GM23338 (cell line): ENCODE data around the gene CDK14. TPM values are rescaled to one million over a fixed set of nuclear protein-coding genes. Genes with fewer than 3 reads are reported as not detected.

Experiments
- ATAC-seq: fragments of 200-7000 bp; cut with Tn5 transposase; 3 replicates; pipeline ENCODE4 v1.9.1; 2020
- DNase-seq: peaks from one replicate; pipeline ENCODE4 v3.0.0-alpha.2; 2015; ENCODE audit warnings: low spot score
- H2AFZ ChIP-seq: fragments of 200-600 bp; sonication (generic); 2 replicates; pipeline ENCODE4 v1.8.0; 2016; ENCODE audit warnings: antibody characterized with exemption, mild to moderate bottlenecking, moderate library complexity
- H3F3A ChIP-seq: fragments of 200-600 bp; sonication (generic); replicated peaks from 2 replicates; pipeline ENCODE4 v1.8.0; 2017; ENCODE audit warnings: antibody characterized with exemption, mixed run types, low read depth
- H3K27ac ChIP-seq: fragments of 200-600 bp; sonication (generic); 2 replicates; pipeline ENCODE4 v1.6.1; 2016; ENCODE audit warnings: low read depth
- H3K27me3 ChIP-seq: fragments of 200-600 bp; sonication (generic); 2 replicates; pipeline ENCODE4 v1.8.0; 2016; ENCODE audit warnings: mild to moderate bottlenecking, mixed run types, moderate library complexity; ENCODE audit not compliant: insufficient read depth
- H3K36me3 ChIP-seq: fragments of 200-600 bp; sonication (generic); 2 replicates; pipeline ENCODE4 v1.8.0; 2016; ENCODE audit warnings: mild to moderate bottlenecking; ENCODE audit not compliant: insufficient read depth
- H3K4me1 ChIP-seq: fragments of 200-600 bp; sonication (generic); 2 replicates; pipeline ENCODE4 v1.8.0; 2016; ENCODE audit warnings: mild to moderate bottlenecking, moderate library complexity; ENCODE audit not compliant: insufficient read depth
- H3K4me2 ChIP-seq: fragments of 200-600 bp; sonication (generic); 2 replicates; pipeline ENCODE4 v1.7.1; 2017; ENCODE audit warnings: mixed run types
- H3K4me3 ChIP-seq: fragments of 200-600 bp; sonication (generic); 2 replicates; pipeline ENCODE4 v1.6.1; 2016; ENCODE audit warnings: mixed run types
- H3K79me2 ChIP-seq: fragments of 200-600 bp; sonication (generic); replicated peaks from 2 replicates; pipeline ENCODE4 v1.8.0; 2017; ENCODE audit warnings: mild to moderate bottlenecking; ENCODE audit not compliant: insufficient read depth
- H3K9me2 ChIP-seq: fragments of 200-600 bp; sonication (generic); 2 replicates; pipeline ENCODE4 v1.8.0; 2017; ENCODE audit not compliant: insufficient read depth
- H4K20me1 ChIP-seq: fragments of 200-600 bp; sonication (generic); replicated peaks from 2 replicates; pipeline ENCODE4 v1.8.0; 2017; ENCODE audit warnings: mild to moderate bottlenecking; ENCODE audit not compliant: insufficient read depth
- H3K27ac Mint-ChIP-seq: 2 replicates; pipeline ENCODE4 v1.8.0; 2020; ENCODE audit warnings: inconsistent platforms, mild to moderate bottlenecking, moderate library complexity, mixed read lengths
- H3K27me3 Mint-ChIP-seq: 3 replicates; pipeline ENCODE4 v1.8.0; 2022; ENCODE audit warnings: low read depth, mild to moderate bottlenecking, moderate library complexity, mixed read lengths, inconsistent platforms; ENCODE audit not compliant: insufficient read depth, poor library complexity
- H3K36me3 Mint-ChIP-seq: 3 replicates; pipeline ENCODE4 v1.8.0; 2021; ENCODE audit warnings: low read depth, mild to moderate bottlenecking, inconsistent platforms, moderate library complexity, mixed read lengths
- H3K4me1 Mint-ChIP-seq: 3 replicates; pipeline ENCODE4 v1.8.0; 2020; ENCODE audit warnings: mild to moderate bottlenecking, inconsistent platforms, mixed read lengths
- H3K4me3 Mint-ChIP-seq: 3 replicates; pipeline ENCODE4 v1.8.0; 2021; ENCODE audit warnings: moderate library complexity, mild to moderate bottlenecking, inconsistent platforms, mixed read lengths
- H3K9me3 Mint-ChIP-seq: 3 replicates; pipeline ENCODE4 v1.8.0; 2020; ENCODE audit warnings: moderate library complexity, mild to moderate bottlenecking, inconsistent platforms, mixed read lengths
- CREB1 ChIP-seq: fragments of 250-450 bp; sonication (Bioruptor Pico); IDR thresholded peaks from 2 replicates; pipeline ENCODE4 v1.5.0; 2020; ENCODE audit warnings: low read depth, mild to moderate bottlenecking, moderate library complexity
- EZH2 ChIP-seq: fragments of 200-600 bp; sonication (generic); IDR thresholded peaks from one replicate; pipeline ENCODE4 v1.8.0; 2017; ENCODE audit warnings: antibody characterized with exemption, mild to moderate bottlenecking, low read depth; ENCODE audit not compliant: unreplicated experiment
- NANOG ChIP-seq: IDR thresholded peaks from 2 replicates; pipeline ENCODE4 v1.6.1; 2016; ENCODE audit warnings: antibody characterized with exemption, borderline replicate concordance
- POLR2AphosphoS5 ChIP-seq: IDR thresholded peaks from 2 replicates; pipeline ENCODE4 v1.6.1; 2016; ENCODE audit warnings: antibody characterized with exemption, low read depth
- STAT1 ChIP-seq: IDR thresholded peaks from one replicate; pipeline ENCODE4 v1.6.1; 2016; ENCODE audit warnings: antibody characterized with exemption; ENCODE audit not compliant: unreplicated experiment
- polyA plus RNA-seq: library from polyadenylated mRNA; unstranded; fragments of >200 nt; fragmentation: Nextera tagmentation; extraction: Ambion mirVana; gene quantifications from 2 replicates; pipeline ENCODE4 v1.2.1, GENCODE V29; 2016
- total RNA-seq: library from RNA; depleted of rRNA; stranded (reverse); fragments of >200 nt; shearing (Covaris generic); gene quantifications from 2 replicates; pipeline ENCODE4 v1.2.3, GENCODE V29; 2014
- TF ChIP-seq, protein P1 (sequence below): IDR thresholded peaks from 2 replicates; pipeline ENCODE4 v1.6.1; 2016; ENCODE audit warnings: antibody characterized with exemption
- TF ChIP-seq, protein P2 (sequence below): fragments of 250-450 bp; sonication (Bioruptor Pico); IDR thresholded peaks from 2 replicates; pipeline ENCODE4 v1.5.0; 2020; ENCODE audit warnings: mild to moderate bottlenecking, moderate library complexity
- TF ChIP-seq, protein P3 (sequence below): IDR thresholded peaks from one replicate; pipeline ENCODE4 v1.6.1; 2018; ENCODE audit warnings: antibody characterized with exemption; ENCODE audit not compliant: unreplicated experiment

CDK14 gene
- total and polyA plus RNA-seq, 2 experiments from 2014 or later = 11.2 to 24.0 TPM

DNA sequence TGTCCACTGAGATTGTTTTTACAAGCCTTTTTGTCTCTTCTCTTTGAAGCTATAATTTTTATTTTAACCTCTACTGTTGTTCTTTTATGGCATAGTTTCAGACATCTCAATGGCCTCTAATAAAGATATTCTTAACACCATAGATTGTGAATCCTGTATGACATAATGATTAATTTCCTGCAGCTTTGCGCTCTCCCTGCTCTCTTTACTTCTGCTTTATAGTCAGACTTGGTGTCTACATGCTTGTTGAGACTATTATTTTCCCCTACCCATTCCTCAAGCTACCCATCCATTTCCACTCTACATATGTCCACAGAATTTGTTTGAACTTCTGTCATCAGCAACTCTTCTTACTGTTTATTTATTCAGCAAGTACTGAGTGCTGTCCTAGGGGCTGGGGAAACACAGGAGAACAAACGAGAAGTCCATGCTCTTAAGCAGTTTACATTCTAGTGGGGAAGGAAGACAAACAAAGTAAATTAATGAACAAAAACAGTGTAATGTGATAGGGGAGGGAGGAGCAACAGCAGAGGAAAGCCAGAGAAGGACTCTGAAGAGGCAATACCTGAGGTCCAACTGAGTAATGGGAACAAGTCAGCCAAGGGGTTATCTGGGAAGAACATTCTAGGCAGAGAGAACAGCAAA, 110.1 kb downstream of the CDK14 start:
- H3K27ac ChIP-seq = no peak overlapping the region
- no peak overlapping the region for H3K4me3 ChIP-seq
- H3K27me3 ChIP-seq = no peaks in the 10 kb centered on the region
- Mint-ChIP-seq H3K9me3 (no peaks in the 10 kb centered on the region), H3K4me1 (peaks cover 55% of the 10 kb centered on the region), H3K27me3 (peaks cover 4% of the 10 kb centered on the region), H3K27ac (no peak overlapping the region), H3K4me3 (no peak overlapping the region), H3K36me3 (no peaks in the 10 kb centered on the region)
- H2AFZ ChIP-seq = no peak overlapping the region
- H3K9me2 ChIP-seq = no peaks in the 10 kb centered on the region
- 0 out of 2 replicates have a peak, but pooled peaks cover 3% of the 10 kb centered on the region for H4K20me1 ChIP-seq
- H3K79me2 ChIP-seq = peaks cover 3% of the 10 kb centered on the region
- H3K4me2 ChIP-seq = peak overlapping the region; percentile 30; the same call in 1 of the 2 replicates
- DNase-seq = no peak
- no peaks in the 10 kb centered on the region for H3K36me3 ChIP-seq
- TF ChIP-seq NANOG (no peak), CREB1 (CRISPR knock-in tag) (no peak), POLR2AphosphoS5 (no peak), EZH2 (no peak), STAT1 (no peak)
- TF ChIP-seq, protein P1, sequence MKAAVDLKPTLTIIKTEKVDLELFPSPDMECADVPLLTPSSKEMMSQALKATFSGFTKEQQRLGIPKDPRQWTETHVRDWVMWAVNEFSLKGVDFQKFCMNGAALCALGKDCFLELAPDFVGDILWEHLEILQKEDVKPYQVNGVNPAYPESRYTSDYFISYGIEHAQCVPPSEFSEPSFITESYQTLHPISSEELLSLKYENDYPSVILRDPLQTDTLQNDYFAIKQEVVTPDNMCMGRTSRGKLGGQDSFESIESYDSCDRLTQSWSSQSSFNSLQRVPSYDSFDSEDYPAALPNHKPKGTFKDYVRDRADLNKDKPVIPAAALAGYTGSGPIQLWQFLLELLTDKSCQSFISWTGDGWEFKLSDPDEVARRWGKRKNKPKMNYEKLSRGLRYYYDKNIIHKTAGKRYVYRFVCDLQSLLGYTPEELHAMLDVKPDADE = no peak
- TF ChIP-seq, protein P2, sequence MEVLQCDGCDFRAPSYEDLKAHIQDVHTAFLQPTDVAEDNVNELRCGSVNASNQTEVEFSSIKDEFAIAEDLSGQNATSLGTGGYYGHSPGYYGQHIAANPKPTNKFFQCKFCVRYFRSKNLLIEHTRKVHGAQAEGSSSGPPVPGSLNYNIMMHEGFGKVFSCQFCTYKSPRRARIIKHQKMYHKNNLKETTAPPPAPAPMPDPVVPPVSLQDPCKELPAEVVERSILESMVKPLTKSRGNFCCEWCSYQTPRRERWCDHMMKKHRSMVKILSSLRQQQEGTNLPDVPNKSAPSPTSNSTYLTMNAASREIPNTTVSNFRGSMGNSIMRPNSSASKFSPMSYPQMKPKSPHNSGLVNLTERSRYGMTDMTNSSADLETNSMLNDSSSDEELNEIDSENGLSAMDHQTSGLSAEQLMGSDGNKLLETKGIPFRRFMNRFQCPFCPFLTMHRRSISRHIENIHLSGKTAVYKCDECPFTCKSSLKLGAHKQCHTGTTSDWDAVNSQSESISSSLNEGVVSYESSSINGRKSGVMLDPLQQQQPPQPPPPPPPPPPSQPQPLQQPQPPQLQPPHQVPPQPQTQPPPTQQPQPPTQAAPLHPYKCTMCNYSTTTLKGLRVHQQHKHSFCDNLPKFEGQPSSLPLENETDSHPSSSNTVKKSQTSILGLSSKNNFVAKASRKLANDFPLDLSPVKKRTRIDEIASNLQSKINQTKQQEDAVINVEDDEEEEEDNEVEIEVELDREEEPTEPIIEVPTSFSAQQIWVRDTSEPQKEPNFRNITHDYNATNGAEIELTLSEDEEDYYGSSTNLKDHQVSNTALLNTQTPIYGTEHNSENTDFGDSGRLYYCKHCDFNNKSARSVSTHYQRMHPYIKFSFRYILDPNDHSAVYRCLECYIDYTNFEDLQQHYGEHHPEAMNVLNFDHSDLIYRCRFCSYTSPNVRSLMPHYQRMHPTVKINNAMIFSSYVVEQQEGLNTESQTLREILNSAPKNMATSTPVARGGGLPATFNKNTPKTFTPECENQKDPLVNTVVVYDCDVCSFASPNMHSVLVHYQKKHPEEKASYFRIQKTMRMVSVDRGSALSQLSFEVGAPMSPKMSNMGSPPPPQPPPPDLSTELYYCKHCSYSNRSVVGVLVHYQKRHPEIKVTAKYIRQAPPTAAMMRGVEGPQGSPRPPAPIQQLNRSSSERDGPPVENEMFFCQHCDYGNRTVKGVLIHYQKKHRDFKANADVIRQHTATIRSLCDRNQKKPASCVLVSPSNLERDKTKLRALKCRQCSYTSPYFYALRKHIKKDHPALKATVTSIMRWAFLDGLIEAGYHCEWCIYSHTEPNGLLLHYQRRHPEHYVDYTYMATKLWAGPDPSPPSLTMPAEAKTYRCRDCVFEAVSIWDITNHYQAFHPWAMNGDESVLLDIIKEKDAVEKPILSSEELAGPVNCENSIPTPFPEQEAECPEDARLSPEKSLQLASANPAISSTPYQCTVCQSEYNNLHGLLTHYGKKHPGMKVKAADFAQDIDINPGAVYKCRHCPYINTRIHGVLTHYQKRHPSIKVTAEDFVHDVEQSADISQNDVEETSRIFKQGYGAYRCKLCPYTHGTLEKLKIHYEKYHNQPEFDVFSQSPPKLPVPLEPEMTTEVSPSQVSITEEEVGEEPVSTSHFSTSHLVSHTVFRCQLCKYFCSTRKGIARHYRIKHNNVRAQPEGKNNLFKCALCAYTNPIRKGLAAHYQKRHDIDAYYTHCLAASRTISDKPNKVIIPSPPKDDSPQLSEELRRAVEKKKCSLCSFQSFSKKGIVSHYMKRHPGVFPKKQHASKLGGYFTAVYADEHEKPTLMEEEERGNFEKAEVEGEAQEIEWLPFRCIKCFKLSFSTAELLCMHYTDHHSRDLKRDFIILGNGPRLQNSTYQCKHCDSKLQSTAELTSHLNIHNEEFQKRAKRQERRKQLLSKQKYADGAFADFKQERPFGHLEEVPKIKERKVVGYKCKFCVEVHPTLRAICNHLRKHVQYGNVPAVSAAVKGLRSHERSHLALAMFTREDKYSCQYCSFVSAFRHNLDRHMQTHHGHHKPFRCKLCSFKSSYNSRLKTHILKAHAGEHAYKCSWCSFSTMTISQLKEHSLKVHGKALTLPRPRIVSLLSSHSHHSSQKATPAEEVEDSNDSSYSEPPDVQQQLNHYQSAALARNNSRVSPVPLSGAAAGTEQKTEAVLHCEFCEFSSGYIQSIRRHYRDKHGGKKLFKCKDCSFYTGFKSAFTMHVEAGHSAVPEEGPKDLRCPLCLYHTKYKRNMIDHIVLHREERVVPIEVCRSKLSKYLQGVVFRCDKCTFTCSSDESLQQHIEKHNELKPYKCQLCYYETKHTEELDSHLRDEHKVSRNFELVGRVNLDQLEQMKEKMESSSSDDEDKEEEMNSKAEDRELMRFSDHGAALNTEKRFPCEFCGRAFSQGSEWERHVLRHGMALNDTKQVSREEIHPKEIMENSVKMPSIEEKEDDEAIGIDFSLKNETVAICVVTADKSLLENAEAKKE (CRISPR knock-in tag) = no peak
- TF ChIP-seq, protein P3, sequence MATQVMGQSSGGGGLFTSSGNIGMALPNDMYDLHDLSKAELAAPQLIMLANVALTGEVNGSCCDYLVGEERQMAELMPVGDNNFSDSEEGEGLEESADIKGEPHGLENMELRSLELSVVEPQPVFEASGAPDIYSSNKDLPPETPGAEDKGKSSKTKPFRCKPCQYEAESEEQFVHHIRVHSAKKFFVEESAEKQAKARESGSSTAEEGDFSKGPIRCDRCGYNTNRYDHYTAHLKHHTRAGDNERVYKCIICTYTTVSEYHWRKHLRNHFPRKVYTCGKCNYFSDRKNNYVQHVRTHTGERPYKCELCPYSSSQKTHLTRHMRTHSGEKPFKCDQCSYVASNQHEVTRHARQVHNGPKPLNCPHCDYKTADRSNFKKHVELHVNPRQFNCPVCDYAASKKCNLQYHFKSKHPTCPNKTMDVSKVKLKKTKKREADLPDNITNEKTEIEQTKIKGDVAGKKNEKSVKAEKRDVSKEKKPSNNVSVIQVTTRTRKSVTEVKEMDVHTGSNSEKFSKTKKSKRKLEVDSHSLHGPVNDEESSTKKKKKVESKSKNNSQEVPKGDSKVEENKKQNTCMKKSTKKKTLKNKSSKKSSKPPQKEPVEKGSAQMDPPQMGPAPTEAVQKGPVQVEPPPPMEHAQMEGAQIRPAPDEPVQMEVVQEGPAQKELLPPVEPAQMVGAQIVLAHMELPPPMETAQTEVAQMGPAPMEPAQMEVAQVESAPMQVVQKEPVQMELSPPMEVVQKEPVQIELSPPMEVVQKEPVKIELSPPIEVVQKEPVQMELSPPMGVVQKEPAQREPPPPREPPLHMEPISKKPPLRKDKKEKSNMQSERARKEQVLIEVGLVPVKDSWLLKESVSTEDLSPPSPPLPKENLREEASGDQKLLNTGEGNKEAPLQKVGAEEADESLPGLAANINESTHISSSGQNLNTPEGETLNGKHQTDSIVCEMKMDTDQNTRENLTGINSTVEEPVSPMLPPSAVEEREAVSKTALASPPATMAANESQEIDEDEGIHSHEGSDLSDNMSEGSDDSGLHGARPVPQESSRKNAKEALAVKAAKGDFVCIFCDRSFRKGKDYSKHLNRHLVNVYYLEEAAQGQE = no peak
- peaks cover 26% of the 10 kb centered on the region for H3K4me1 ChIP-seq
- no peaks in the 10 kb centered on the region for H3F3A ChIP-seq
- no peak for ATAC-seq
